Epithelial cell of esophagus (primary cell): ENCODE data around the gene LBX2.

Experiments
- DNase-seq: peaks from one replicate; pipeline ENCODE4 v3.0.0; 2010; ENCODE audit warnings: low read depth
- H3K4me3 ChIP-seq: 2 replicates; pipeline ENCODE4 v1.5.1; 2011; ENCODE audit warnings: mild to moderate bottlenecking, low read length, control low read depth
- TF ChIP-seq, protein P1 (sequence below): IDR thresholded peaks from 2 replicates; pipeline ENCODE4 v1.5.1; 2011; ENCODE audit warnings: low read depth, mild to moderate bottlenecking, low read length, control low read depth, inconsistent platforms; ENCODE audit not compliant: insufficient read depth; ENCODE audit errors: missing control alignments

LBX2 gene

GRCh38 chr2:74502720-74503505 is 3.5 kb upstream of the LBX2 start:
- TF ChIP-seq, protein P1, sequence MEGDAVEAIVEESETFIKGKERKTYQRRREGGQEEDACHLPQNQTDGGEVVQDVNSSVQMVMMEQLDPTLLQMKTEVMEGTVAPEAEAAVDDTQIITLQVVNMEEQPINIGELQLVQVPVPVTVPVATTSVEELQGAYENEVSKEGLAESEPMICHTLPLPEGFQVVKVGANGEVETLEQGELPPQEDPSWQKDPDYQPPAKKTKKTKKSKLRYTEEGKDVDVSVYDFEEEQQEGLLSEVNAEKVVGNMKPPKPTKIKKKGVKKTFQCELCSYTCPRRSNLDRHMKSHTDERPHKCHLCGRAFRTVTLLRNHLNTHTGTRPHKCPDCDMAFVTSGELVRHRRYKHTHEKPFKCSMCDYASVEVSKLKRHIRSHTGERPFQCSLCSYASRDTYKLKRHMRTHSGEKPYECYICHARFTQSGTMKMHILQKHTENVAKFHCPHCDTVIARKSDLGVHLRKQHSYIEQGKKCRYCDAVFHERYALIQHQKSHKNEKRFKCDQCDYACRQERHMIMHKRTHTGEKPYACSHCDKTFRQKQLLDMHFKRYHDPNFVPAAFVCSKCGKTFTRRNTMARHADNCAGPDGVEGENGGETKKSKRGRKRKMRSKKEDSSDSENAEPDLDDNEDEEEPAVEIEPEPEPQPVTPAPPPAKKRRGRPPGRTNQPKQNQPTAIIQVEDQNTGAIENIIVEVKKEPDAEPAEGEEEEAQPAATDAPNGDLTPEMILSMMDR: peak; percentile 26
- H3K4me3 ChIP-seq: peak overlapping the region; percentile 55
- peak; percentile 77 for DNase-seq

DNA sequence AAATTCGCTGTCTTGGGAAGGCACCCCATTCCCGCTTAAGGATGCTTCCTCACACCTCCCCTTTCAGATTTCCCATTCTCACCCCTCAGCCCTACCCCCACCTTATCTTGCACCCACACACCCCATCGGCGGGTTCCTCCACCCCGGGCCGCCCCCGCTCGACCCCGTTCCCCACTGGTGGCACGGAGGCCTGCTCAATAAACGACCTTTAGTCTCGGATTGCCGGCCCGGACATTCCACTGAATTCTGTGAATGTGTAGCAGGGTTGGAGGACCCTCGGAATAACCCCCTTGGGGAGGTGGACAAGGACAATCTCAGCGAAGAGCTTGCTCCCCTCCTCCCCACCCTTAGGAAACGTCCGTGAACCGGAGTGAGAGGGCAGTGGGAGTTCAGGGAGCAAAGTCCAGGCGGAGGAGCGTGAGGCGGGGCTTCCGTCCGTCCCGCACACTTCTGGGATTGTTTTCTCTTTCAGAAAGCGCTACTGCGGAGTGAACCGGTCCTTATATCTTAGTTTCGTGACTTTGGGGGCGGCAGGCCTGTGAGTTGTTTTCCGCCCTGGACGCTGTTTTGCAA is 2.8 kb upstream of the LBX2 start:
- peak overlapping the region; percentile 55 for H3K4me3 ChIP-seq
- DNase-seq: no peak
- TF ChIP-seq, protein P1: no peak

- TF ChIP-seq, protein P1: no peak
- DNase-seq: no peak
- H3K4me3 ChIP-seq: no peak overlapping the region
Measured at GRCh38 chr2:74501335-74502071, 2.1 kb upstream of the LBX2 start.

- H3K4me3 ChIP-seq: no peak overlapping the region
- DNase-seq: no peak
- TF ChIP-seq, protein P1: no peak
Measured at GRCh38 chr2:74500578-74500946, 1.2 kb upstream of the LBX2 start.

GRCh38 chr2:74499940-74500577 is 656 bp upstream of the LBX2 start:
- DNase-seq: no peak
- no peak overlapping the region for H3K4me3 ChIP-seq
- TF ChIP-seq, protein P1: no peak

GRCh38 chr2:74498500-74499266 is 720 bp downstream of the LBX2 start:
- peak; percentile 55 for DNase-seq
- TF ChIP-seq, protein P1: no peak
- peak overlapping the region; percentile 40 for H3K4me3 ChIP-seq
